AG10803 (cell line): ENCODE results near the gene RAB42.

Experiments
- DNase-seq: peaks from one replicate; pipeline ENCODE4 v3.0.0; 2010; ENCODE audit warnings: low read depth
- H3K4me3 ChIP-seq: 2 replicates; pipeline ENCODE4 v1.5.1; 2011; ENCODE audit warnings: mild to moderate bottlenecking, low read length, control low read depth
- TF ChIP-seq, protein P1 (sequence below): conservative IDR thresholded peaks from 2 replicates; pipeline ENCODE4 v1.5.1; 2011; ENCODE audit warnings: mild to moderate bottlenecking, low read length, control low read depth, inconsistent platforms

The RAB42 gene

DNA sequence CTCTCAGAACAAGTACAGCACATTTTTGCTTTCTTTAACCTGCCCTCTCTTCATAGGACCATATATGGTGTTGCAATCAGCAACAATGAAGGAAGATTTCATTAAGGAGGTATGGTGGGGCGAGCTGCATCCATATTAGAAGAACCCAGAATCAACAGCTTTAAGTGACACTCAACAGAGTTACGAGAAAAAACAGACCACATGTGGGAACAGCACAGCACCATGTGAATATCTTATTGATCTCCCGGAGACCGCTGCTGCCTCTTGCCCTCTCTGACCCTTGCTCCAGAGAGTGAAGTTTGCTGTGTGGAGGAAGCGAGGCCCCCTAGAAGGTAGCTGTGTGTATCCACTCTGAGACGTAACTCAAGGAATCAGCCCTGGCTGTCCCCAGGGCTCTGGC lies 12.9 kb downstream of the RAB42 start:
- TF ChIP-seq, protein P1, sequence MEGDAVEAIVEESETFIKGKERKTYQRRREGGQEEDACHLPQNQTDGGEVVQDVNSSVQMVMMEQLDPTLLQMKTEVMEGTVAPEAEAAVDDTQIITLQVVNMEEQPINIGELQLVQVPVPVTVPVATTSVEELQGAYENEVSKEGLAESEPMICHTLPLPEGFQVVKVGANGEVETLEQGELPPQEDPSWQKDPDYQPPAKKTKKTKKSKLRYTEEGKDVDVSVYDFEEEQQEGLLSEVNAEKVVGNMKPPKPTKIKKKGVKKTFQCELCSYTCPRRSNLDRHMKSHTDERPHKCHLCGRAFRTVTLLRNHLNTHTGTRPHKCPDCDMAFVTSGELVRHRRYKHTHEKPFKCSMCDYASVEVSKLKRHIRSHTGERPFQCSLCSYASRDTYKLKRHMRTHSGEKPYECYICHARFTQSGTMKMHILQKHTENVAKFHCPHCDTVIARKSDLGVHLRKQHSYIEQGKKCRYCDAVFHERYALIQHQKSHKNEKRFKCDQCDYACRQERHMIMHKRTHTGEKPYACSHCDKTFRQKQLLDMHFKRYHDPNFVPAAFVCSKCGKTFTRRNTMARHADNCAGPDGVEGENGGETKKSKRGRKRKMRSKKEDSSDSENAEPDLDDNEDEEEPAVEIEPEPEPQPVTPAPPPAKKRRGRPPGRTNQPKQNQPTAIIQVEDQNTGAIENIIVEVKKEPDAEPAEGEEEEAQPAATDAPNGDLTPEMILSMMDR, result no peak
- no peak overlapping the region for H3K4me3 ChIP-seq
- DNase-seq, result no peak

DNA sequence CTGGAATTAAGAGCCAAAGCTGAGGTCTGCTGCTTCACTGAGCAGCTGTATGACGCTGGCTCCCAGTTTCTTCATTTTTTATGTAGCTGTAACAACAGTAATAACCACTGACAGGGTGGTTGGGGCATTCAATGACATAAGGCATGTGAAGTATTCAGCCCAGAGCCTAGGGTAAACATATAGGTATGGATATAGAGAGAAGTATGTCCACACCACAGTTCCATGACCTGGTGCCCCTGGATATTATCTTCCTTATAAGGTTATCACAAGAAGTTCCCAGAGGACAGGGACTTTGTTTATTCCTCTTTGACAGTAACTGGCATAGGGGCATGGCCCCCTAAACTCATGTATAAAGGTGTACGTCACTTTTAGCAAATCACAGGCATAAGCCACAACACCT lies 14.7 kb downstream of the RAB42 start:
- DNase-seq, result no peak
- no peak overlapping the region for H3K4me3 ChIP-seq
- TF ChIP-seq, protein P1, result no peak

DNA sequence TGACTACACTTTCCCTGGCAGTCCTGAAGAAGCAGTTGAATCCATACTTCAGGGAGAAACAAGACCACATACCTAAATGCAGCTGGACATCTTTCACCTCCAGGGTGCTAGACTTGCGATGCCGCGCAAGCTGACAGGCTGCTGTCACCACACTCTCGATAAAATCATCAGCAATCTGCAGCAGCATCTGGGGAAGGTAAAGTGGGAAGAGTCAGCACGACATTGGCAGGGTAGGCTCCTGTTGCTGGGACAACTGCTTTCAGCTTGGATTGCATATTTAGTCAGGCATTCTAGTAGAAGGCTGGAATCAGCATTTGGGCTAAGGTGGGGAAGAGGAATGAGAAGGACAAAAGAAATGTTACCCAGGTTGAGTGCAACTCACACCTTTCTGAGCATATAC lies 21.1 kb downstream of the RAB42 start:
- H3K4me3 ChIP-seq, result no peak overlapping the region
- TF ChIP-seq, protein P1, result no peak
- no peak for DNase-seq

DNA sequence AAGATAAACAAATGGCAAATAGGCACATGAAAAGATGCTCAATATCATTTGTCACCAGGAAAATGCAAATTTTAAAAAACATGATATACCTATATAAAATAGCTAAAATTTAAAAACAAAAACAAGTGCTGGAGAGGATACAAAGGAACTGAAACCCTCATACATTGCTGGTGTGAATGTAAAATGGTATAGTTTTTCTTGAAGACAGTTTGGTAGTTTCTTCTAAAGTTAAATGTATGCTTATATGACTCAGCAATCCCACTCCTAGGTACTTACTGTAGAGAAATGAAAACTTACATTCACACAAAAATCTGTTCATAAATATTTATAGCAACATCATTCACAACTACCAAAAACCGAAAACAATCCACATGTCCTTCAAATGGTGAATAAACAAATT lies 39.6 kb downstream of the RAB42 start:
- no peak for DNase-seq
- H3K4me3 ChIP-seq, result no peak overlapping the region
- TF ChIP-seq, protein P1, result no peak

DNA sequence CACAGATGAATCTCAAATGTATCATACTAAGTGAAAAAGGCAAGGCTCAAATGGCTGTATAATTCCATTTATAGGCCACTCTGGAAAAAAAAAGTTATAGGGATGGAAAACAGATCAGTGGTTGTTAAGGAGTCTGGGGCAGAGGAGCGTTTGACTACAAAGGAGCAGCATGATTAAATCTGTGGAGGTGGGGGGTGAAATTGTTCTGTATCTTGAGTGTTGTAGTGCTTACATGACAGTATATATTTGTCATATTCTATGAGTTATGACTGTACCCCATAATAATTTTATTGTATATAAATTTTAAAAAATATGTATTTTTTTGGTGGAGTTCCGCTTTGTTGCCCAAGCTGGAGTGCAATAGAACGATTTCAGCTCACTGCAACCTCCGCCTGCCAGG lies 40.5 kb downstream of the RAB42 start:
- H3K4me3 ChIP-seq, result no peak overlapping the region
- TF ChIP-seq, protein P1, result no peak
- no peak for DNase-seq

DNA sequence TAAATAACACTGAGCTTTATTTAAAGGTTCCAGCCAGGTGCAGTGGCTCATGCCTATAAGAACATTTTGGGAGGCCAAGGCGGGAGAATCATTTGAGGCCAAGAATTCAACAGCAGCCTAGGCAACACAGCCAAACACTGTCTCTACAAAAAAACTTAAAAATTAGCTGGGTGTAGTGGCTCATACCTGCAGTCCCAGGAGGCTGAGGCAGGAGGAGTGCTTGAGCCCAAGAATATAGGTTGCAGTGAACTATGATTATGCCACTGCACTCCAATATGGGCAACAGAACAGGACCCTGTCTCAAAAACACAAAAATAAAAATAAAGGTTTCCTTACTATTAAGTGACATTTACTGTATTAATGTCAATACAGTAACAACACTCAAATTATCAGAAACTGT lies 48.7 kb downstream of the RAB42 start:
- H3K4me3 ChIP-seq, result no peak overlapping the region
- TF ChIP-seq, protein P1, result no peak; the same call in 1 of the 2 replicates
- DNase-seq, result no peak

DNA sequence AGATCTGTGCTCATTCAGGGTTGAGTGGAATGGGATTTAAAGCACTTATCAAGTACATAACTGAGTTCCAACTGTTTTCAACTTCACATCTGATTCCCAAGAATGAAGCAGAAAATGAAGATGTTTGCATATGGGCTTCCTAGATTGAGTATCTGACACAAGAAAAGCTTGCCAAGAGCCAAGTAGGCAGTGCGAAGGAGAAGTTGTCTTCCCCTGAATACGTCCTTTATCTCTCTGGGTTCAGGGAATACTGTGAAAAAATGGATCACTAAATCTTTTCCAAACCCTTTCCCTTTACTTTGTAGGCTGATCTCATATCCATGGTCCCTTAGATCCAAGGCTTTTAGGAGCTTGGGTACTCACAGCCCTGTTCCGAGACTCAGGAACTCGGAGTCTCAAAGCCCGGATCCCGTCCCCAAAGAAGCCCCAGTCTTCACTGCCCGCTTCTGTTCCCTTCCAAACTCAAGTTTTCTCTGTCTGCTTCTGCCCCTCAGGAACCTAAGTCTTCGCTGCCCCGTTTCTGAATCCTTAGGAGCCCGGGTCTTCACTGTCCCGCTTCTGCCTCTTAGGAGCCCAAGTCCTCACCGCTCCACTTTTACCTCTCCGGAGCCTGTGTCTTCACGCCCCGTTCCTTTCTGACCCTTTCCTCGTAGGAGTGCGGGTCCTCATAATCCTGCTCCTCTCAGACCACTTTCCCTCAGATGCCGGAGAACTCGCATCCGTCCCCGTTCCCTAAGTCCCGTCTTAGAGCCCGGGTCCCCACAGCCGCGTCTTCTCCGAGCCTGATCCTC lies 50.2 kb downstream of the RAB42 start:
- DNase-seq, result no peak
- peak overlapping the region; percentile 98 for H3K4me3 ChIP-seq
- TF ChIP-seq, protein P1, result no peak
